Measurements from ENCODE around the gene KLHL29.
A peak's percentile ranks its signal among the peaks of the same experiment; 100 is the strongest.

KLHL29 gene

GRCh38 chr2:23480957-23481797 is 96.2 kb downstream of the KLHL29 start:
- Histone ChIP-seq H2BK120ac (ENCODE audit: low read depth, low read length) (no peak overlapping the region), H3K9ac (ENCODE audit: low read depth, low read length, poor library complexity) (no peak overlapping the region), H2AFZ (ENCODE audit: low read length) (no peak overlapping the region), H3K27me3 (ENCODE audit: control insufficient read depth in 3 of 3, insufficient read depth in 3 of 3, low read depth in 1 of 3, low read length in 3 of 3) (no peaks in the 10 kb centered on the region), H3K4ac (ENCODE audit: low read length) (no peak overlapping the region), H3K18ac (ENCODE audit: low read length) (no peak overlapping the region), H2BK15ac (ENCODE audit: low read length) (no peak overlapping the region), H3K23ac (ENCODE audit: low read depth, low read length, poor library complexity) (no peak overlapping the region), H3K4me3 (ENCODE audit: low read length in 2 of 2) (no peak overlapping the region), H3K9me3 (replicated peaks in 1 of 2; ENCODE audit: control insufficient read depth in 2 of 2, insufficient read depth in 1 of 2, low read depth in 1 of 2, low read length in 2 of 2) (no peaks in the 10 kb centered on the region), H4K8ac (ENCODE audit: low read depth, low read length) (no peak overlapping the region), H3K27ac (replicated peaks; ENCODE audit: low read length) (no peak overlapping the region), H3K79me1 (ENCODE audit: low read depth, low read length) (peaks cover 4% of the 10 kb centered on the region), H3K4me1 (ENCODE audit: control insufficient read depth in 2 of 2, insufficient read depth in 1 of 2, low read depth in 1 of 2, low read length in 2 of 2) (peaks cover 25 to 32% of the 10 kb centered on the region in 2 donors), H2BK12ac (ENCODE audit: low read length) (no peak overlapping the region), H2AK5ac (ENCODE audit: low read depth, low read length) (no peak overlapping the region), H4K91ac (ENCODE audit: low read depth, low read length, poor library complexity) (no peak overlapping the region), H2BK5ac (ENCODE audit: low read length) (no peak overlapping the region), H3K14ac (ENCODE audit: low read length) (no peak overlapping the region), H3K36me3 (replicated peaks in 1 of 2; ENCODE audit: control insufficient read depth in 2 of 2, insufficient read depth in 2 of 2, low read length in 2 of 2) (no peaks in the 10 kb centered on the region), H3K4me2 (ENCODE audit: insufficient read depth, low read length, poor library complexity, severe bottlenecking) (no peak overlapping the region)
- no peak for DNase-seq (ENCODE audit: low spot score)
- no CpG with 5 or more reads among the region's 17 CpGs for WGBS, 2 donors (ENCODE audit: extremely low coverage in 2 of 2, insufficient read length in 2 of 2, insufficient replicate concordance in 1 of 2)

GRCh38 chr2:23482188-23482587 is 97.2 kb downstream of the KLHL29 start:
- Histone ChIP-seq H3K36me3 (replicated peaks in 1 of 2; ENCODE audit: control insufficient read depth in 2 of 2, insufficient read depth in 2 of 2, low read length in 2 of 2) (no peaks in the 10 kb centered on the region), H3K4ac (ENCODE audit: low read length) (no peak overlapping the region), H3K18ac (ENCODE audit: low read length) (peak overlapping the region; percentile 55), H2BK5ac (ENCODE audit: low read length) (no peak overlapping the region), H2BK12ac (ENCODE audit: low read length) (no peak overlapping the region), H3K4me2 (ENCODE audit: insufficient read depth, low read length, poor library complexity, severe bottlenecking) (no peak overlapping the region), H3K27me3 (ENCODE audit: control insufficient read depth in 3 of 3, insufficient read depth in 3 of 3, low read depth in 1 of 3, low read length in 3 of 3) (no peaks in the 10 kb centered on the region), H2AFZ (ENCODE audit: low read length) (no peak overlapping the region), H4K91ac (ENCODE audit: low read depth, low read length, poor library complexity) (no peak overlapping the region), H3K14ac (ENCODE audit: low read length) (no peak overlapping the region), H3K79me1 (ENCODE audit: low read depth, low read length) (peaks cover 4% of the 10 kb centered on the region), H3K4me1 (ENCODE audit: control insufficient read depth in 2 of 2, insufficient read depth in 1 of 2, low read depth in 1 of 2, low read length in 2 of 2) (peaks cover 26 to 31% of the 10 kb centered on the region in 2 donors), H2AK5ac (ENCODE audit: low read depth, low read length) (no peak overlapping the region), H2BK15ac (ENCODE audit: low read length) (peak overlapping the region; percentile 86), H3K9me3 (replicated peaks in 1 of 2; ENCODE audit: control insufficient read depth in 2 of 2, insufficient read depth in 1 of 2, low read depth in 1 of 2, low read length in 2 of 2) (no peaks in the 10 kb centered on the region), H3K4me3 (ENCODE audit: low read length in 2 of 2) (no peak overlapping the region), H4K8ac (ENCODE audit: low read depth, low read length) (no peak overlapping the region), H3K23ac (ENCODE audit: low read depth, low read length, poor library complexity) (no peak overlapping the region), H2BK120ac (ENCODE audit: low read depth, low read length) (no peak overlapping the region), H3K9ac (ENCODE audit: low read depth, low read length, poor library complexity) (no peak overlapping the region), H3K27ac (replicated peaks; ENCODE audit: low read length) (no peak overlapping the region)
- no peak for DNase-seq (ENCODE audit: low spot score)
- WGBS, 2 donors (ENCODE audit: extremely low coverage in 2 of 2, insufficient read length in 2 of 2, insufficient replicate concordance in 1 of 2) = no CpG with 5 or more reads among the region's 9 CpGs

GRCh38 chr2:23482607-23483006 is 97.6 kb downstream of the KLHL29 start:
- no CpG with 5 or more reads among the region's 6 CpGs for WGBS, 2 donors (ENCODE audit: extremely low coverage in 2 of 2, insufficient read length in 2 of 2, insufficient replicate concordance in 1 of 2)
- H3K18ac ChIP-seq (ENCODE audit: low read length) = no peak overlapping the region

GRCh38 chr2:23483791-23484190 is 98.8 kb downstream of the KLHL29 start:
- peaks cover 24 to 36% of the 10 kb centered on the region in 2 donors for H3K4me1 ChIP-seq (ENCODE audit: control insufficient read depth in 2 of 2, insufficient read depth in 1 of 2, low read depth in 1 of 2, low read length in 2 of 2)
- peak overlapping the region; percentile 31 for H3K18ac ChIP-seq (ENCODE audit: low read length)
- H2AFZ ChIP-seq (ENCODE audit: low read length) = no peak overlapping the region
- no peak overlapping the region for H3K14ac ChIP-seq (ENCODE audit: low read length)
- no peak overlapping the region for H3K9ac ChIP-seq (ENCODE audit: low read depth, low read length, poor library complexity)
- H2BK5ac ChIP-seq (ENCODE audit: low read length) = no peak overlapping the region
- no CpG with 5 or more reads among the region's 5 CpGs for WGBS, 2 donors (ENCODE audit: extremely low coverage in 2 of 2, insufficient read length in 2 of 2, insufficient replicate concordance in 1 of 2)
- no peak overlapping the region for H3K4me3 ChIP-seq (ENCODE audit: low read length in 2 of 2)
- H3K36me3 ChIP-seq (replicated peaks in 1 of 2; ENCODE audit: control insufficient read depth in 2 of 2, insufficient read depth in 2 of 2, low read length in 2 of 2) = no peaks in the 10 kb centered on the region
- H3K4me2 ChIP-seq (ENCODE audit: insufficient read depth, low read length, poor library complexity, severe bottlenecking) = no peak overlapping the region
- no peak overlapping the region for H4K91ac ChIP-seq (ENCODE audit: low read depth, low read length, poor library complexity)
- no peak overlapping the region for H3K27ac ChIP-seq (replicated peaks; ENCODE audit: low read length)
- no peak overlapping the region for H3K23ac ChIP-seq (ENCODE audit: low read depth, low read length, poor library complexity)
- no peaks in the 10 kb centered on the region for H3K27me3 ChIP-seq (ENCODE audit: control insufficient read depth in 3 of 3, insufficient read depth in 3 of 3, low read depth in 1 of 3, low read length in 3 of 3)
- DNase-seq (ENCODE audit: low spot score) = no peak
- no peak overlapping the region for H2BK120ac ChIP-seq (ENCODE audit: low read depth, low read length)
- H3K79me1 ChIP-seq (ENCODE audit: low read depth, low read length) = peaks cover 1% of the 10 kb centered on the region
- H2AK5ac ChIP-seq (ENCODE audit: low read depth, low read length) = no peak overlapping the region
- H3K4ac ChIP-seq (ENCODE audit: low read length) = no peak overlapping the region
- H4K8ac ChIP-seq (ENCODE audit: low read depth, low read length) = no peak overlapping the region
- H2BK15ac ChIP-seq (ENCODE audit: low read length) = no peak overlapping the region
- H3K9me3 ChIP-seq (replicated peaks in 1 of 2; ENCODE audit: control insufficient read depth in 2 of 2, insufficient read depth in 1 of 2, low read depth in 1 of 2, low read length in 2 of 2) = no peaks in the 10 kb centered on the region
- H2BK12ac ChIP-seq (ENCODE audit: low read length) = no peak overlapping the region

More at GRCh38 chr2:23482607-23483006, 97.6 kb downstream of the KLHL29 start:
- Histone ChIP-seq H4K91ac (ENCODE audit: low read depth, low read length, poor library complexity) (no peak overlapping the region), H3K79me1 (ENCODE audit: low read depth, low read length) (peaks cover 4% of the 10 kb centered on the region), H2BK120ac (ENCODE audit: low read depth, low read length) (no peak overlapping the region), H3K27ac (replicated peaks; ENCODE audit: low read length) (no peak overlapping the region), H2AK5ac (ENCODE audit: low read depth, low read length) (no peak overlapping the region), H3K9ac (ENCODE audit: low read depth, low read length, poor library complexity) (no peak overlapping the region), H3K4me2 (ENCODE audit: insufficient read depth, low read length, poor library complexity, severe bottlenecking) (no peak overlapping the region), H3K14ac (ENCODE audit: low read length) (no peak overlapping the region), H3K36me3 (replicated peaks in 1 of 2; ENCODE audit: control insufficient read depth in 2 of 2, insufficient read depth in 2 of 2, low read length in 2 of 2) (no peaks in the 10 kb centered on the region), H3K27me3 (ENCODE audit: control insufficient read depth in 3 of 3, insufficient read depth in 3 of 3, low read depth in 1 of 3, low read length in 3 of 3) (no peaks in the 10 kb centered on the region), H2BK5ac (ENCODE audit: low read length) (no peak overlapping the region), H3K4ac (ENCODE audit: low read length) (no peak overlapping the region), H3K4me3 (ENCODE audit: low read length in 2 of 2) (no peak overlapping the region), H2AFZ (ENCODE audit: low read length) (no peak overlapping the region), H2BK15ac (ENCODE audit: low read length) (no peak overlapping the region), H3K9me3 (replicated peaks in 1 of 2; ENCODE audit: control insufficient read depth in 2 of 2, insufficient read depth in 1 of 2, low read depth in 1 of 2, low read length in 2 of 2) (no peaks in the 10 kb centered on the region), H4K8ac (ENCODE audit: low read depth, low read length) (no peak overlapping the region), H3K4me1 (ENCODE audit: control insufficient read depth in 2 of 2, insufficient read depth in 1 of 2, low read depth in 1 of 2, low read length in 2 of 2) (peaks cover 30 to 31% of the 10 kb centered on the region in 2 donors), H2BK12ac (ENCODE audit: low read length) (no peak overlapping the region), H3K23ac (ENCODE audit: low read depth, low read length, poor library complexity) (no peak overlapping the region)
- no peak for DNase-seq (ENCODE audit: low spot score)
